ENCODE measurements around the gene LMNB1. TPM values are rescaled to one million over a fixed set of nuclear protein-coding genes. Genes with fewer than 3 reads are reported as not detected.
"Not testable (repeated sequence)": the region's sequence is repeated elsewhere in the genome, so short reads cannot be mapped to it uniquely, and the experiment has no call there.

LMNB1 gene
- total RNA-seq, 1 donor from 2014 or later: 3.1 TPM

- DNase-seq (ENCODE audit: low read depth): not testable (repeated sequence)
These were observed 76.8 kb downstream of the LMNB1 start for GRCh38 chr5:126853541-126854307.

DNA sequence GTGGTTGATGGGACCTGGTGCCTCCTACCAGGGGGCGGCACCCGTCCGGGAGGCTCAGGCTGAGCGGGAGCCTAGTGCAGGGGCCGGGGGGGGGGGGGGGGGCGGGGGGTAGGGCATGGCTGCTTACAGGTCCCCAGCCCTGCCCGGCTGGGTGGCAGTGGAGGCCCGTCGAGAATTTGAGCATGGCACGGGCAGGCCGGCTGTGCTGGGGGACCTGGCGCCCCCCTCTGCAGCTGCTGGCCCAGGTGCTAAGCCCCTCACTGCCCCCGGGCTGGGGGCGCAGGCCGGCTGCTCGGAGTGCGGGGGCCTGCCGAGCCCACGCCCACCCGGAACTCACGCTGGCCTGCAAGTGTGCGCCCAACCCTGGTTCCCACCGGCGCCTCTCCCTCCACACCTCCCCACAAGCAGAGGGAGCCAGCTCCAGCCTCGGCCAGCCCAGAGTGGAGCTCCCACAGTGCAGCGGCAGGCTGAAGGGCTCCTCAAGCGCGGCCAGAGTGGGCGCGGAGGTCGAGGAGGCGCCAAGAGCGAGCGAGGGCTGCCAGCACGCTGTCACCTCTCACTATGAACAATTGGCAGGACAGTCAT lies 77.7 kb downstream of the LMNB1 start:
- DNase-seq (ENCODE audit: low read depth): no peak

DNA sequence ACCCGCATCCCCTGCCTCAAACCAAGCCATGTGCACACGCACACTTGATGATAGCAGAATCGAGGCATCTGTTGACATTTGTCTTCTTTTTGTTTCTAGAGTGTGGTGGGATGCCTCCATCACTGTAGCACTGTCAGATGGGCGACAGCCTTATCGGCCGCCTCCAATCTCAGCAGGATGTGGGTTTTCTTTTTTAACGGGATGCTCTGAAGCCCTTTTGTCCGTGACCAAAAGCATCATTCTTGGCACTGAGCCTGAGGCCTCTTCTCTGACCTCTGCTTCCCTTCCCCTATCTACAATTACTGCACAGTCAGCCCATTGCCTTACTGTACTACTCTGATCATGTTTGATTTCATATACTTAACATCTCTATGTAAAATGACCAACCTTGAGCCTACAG lies 78.3 kb downstream of the LMNB1 start:
- no peak for DNase-seq (ENCODE audit: low read depth)

DNA sequence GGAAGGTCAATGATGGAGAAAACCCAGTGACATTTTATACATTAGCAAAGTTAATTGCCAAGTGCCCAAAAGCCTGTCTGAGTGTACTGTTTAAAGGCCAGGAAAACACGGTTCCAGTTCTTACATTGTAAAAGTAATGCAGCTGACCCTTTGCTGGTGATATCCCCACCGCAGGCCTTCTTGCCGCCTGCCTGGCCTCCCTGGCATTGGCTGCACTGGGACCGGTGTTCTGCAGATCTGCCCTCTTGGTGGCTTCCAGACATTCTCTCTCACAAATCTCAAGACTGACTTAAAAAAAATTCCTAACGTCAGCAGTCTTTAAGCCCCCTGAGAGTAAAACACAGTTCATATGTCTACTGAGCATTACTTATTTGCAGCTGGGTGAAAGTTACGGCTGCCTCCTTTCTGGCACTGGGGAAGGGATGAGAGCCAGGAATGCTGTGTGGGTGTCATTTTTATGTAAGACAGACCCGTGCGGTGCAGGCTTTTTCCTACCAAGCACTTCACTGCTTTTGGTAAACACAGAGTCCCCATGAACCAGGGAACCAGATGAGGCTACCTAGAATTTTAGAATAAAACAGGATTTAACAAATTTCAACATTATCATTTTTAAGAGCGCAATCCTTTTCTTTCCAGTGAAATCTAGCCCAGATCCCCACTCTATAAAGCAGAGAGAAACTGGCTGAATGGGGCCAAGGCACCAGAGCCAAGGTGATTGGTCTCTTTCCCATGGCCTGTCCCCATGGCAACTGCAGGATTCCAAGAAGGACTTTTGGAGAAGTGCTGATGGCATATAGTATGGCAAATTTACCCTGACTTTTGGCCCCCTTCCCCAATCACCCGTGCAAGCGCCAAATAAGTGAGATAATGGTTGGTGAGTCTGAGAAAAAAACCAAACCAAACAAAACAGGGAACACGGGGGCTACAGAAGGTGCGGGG lies 80.8 kb downstream of the LMNB1 start:
- DNase-seq (ENCODE audit: low read depth): no peak

DNA sequence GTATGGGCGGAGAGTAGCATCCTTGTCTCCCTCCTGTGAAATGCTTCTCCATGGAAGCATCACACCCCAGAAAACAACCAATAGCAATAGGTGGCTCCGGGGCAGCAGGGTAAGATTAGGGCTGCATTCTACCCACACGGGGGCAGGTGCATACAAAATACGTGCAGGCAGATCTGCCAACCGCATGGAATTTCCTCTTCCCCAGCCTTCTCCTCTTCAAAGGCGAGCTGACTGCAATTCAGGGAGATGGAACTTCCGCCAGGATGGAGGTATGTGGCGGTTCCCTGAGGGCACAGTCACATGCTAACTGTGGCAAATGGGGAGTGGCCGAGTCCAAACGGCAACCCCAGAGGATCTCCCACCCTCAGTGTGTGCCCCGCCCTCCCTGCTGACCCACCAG lies 81.5 kb downstream of the LMNB1 start:
- DNase-seq (ENCODE audit: low read depth): no peak

GRCh38 chr5:126863402-126863801 lies 86.5 kb downstream of the LMNB1 start:
- DNase-seq (ENCODE audit: low read depth): no peak

DNA sequence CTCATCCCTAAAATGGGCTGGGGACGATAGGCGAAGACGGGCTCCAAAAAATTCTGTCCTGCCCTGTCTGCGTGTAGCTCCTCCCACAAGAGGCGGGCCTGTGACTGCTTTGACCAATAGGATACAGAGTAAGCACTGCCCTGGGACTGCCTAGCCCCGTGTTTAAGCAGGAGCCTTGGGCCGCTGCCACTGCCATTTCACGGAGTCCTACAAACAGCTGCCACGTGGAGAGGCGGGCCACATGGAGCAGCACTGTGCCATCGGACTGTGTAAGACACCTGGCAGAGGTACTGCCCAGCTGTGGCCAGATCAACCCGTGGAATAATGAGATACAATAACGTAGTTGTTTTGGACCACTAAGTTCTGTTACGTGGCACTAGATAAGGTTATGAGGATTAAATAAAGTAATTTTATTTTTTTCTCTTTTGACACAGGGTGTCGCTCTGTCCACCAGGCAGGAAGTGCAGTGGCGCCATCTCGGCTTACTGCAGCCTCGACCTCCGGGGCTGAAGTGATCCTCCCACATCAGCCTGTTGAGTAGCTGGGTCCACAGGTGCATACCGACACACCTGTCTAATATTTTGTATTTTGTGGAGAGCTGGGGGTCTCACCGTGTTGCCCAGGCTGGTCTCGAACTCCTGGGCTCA lies 87.2 kb downstream of the LMNB1 start:
- DNase-seq (ENCODE audit: low read depth): no peak

- DNase-seq (ENCODE audit: low read depth): peak; percentile 56
These were observed 88.4 kb downstream of the LMNB1 start for GRCh38 chr5:126865299-126865698.

DNA sequence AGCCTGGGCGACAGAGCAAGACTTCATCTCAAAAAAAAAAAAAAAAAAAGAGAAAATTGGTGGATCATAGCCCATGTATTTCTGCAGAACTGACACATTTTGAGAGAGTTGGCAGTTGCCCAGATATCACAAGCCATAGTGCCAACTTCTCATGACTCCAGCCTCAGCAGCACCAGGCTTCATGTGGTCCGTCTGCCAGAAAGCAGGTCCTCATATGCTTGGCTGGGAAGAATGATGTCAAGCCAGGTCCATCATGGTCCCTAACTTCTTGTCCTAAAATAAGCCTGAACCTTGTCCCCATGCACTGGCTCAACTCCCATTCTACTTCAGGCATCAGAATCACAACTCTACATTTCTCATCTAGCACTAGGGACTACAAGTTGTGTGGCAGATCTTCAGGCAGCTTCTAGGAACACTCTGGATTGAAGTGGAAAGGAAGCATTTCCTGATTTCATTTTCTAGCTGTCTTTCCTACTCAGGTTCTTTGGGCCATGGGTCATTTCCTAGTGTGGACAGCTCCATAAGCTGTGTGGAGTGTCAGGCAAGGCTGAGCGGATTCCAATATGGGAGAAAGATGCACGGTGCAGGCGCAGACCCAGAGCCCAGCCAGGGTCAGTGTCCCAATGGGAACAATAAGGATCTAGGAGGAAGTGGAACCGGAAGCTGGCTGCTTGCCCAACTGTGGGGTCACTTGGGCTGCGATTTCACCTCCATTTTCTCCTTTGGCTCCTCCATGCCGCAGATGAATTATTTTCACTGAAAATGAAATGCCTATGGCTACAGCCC lies 90.1 kb downstream of the LMNB1 start:
- no peak for DNase-seq (ENCODE audit: low read depth)

DNA sequence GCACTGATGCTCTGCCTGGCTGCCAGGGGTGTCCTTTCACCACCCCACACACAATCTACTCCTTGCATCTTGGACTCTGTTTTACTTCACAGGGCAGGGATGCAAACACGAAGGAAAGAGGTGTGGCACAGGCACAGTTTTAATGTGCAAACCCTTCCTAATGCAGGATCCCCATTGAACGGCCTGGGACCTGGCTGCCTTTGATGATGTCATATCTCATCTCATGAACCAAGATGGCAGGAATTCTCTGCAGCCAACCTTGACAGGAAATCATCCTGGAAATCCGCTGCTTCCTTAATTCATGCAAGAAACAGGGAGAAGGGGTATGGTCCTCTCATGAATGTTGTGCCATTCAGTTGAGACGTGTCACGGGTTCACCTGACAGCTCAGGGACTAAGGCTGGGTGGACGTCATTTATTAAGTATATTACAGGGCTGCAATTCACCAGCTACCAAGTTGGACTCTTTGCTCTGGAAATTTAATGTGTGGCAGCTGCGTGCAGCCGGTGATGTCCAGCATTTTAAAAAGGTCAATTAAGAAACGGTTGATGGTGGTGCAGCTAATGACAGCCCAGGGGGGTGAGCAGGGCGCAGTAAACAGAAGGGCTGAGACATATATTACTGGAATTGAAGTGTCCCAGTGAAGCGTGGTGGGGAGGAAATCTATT lies 91.5 kb downstream of the LMNB1 start:
- no peak for DNase-seq (ENCODE audit: low read depth)

DNA sequence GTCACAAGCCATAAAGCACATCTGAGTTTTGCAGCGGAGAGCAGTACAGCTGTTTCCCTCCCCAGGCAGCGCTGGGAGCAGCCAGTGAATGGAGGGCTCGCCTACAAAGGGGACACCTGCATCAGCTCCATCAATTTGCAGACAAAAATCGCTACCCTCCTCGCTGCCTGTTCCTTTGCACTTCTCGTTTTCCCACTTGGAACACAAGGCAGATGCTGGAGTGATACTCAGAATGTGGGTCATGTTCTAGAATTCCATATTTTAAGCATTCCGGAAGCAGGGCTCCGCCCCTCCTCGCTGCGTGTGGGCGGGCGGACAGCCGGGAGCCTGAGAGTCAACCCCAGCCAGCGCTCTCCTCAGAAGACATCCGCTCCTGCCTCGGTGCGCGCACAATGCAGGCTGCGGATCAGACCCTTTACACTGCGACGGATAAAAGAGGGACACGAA lies 92.1 kb downstream of the LMNB1 start:
- DNase-seq (ENCODE audit: low read depth): no peak

DNA sequence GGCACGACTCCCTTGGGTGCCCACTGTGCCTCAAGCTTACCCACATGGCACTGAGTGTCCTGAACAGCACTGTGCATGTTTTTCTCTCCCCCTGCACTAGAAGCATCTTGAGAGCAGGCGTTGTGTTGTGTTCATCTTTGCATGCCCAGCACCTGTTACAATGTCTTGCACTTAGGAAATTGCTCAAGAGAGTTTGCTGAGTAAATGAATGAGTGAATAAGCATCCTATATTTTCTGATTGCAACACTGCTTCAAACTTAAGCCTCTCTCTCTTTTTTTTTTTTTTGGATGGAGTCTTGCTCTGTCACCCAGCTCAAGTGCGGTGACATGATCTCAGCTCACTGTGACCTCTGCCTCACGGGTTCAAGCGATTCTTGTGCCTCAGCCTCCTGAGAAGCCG lies 94.5 kb downstream of the LMNB1 start:
- DNase-seq (ENCODE audit: low read depth): no peak

DNA sequence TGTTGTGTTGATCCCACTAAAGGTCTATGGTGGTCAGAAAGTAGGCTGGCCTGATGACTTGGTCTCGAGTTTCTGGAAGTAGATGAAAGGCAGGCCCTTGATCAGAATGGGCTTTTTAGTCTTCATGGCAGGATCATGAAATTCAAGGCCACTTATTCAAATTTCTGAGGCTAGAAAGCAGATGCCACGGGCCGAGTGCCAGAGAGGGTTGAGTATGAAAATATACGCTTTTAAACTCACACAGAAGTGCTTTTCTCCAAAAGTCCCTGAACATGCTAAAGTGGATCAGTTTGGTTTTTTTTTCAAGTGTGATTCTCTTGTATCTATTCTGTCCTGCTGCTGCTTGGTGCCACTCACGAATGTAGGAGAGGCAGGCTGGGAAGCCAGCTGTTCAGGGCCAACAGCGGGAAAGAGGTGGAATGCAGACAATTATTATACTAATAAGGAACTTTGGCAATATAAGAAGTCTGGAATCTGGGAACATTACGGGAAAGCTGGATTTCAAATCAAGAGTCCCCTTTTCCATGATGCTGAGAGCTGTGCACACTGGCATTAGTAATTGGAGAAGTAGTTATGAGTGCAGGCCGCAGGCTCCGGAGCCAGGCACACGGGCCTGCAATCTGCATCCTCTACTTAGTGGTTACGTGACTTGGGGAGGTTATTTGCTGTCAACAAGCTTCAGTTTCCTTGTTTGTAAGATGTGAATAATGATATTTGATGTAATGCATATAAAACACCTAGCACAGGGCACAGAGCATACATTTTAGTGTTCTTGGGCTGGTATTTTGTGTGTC lies 95.8 kb downstream of the LMNB1 start:
- DNase-seq (ENCODE audit: low read depth): no peak

GRCh38 chr5:126875303-126875785 lies 98.4 kb downstream of the LMNB1 start:
- no peak for DNase-seq (ENCODE audit: low read depth)

DNA sequence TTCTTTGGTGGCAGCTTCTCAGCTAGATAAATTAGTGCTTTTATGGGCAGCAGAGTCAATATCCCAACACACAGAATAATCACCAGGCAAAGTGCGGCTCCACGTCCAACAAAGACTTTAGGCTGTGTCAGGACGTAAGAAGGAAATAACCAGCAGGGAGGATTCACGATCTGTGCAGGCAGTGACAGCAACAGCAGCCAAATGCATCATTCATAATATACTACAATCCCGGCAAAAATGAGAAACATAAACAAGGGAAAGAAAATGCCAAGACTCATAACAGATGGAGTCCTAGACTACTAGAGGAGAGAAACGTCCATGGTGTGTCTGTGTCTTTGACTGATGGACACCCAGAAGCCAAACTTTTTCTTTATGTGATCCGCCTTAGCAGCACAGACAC lies 100.7 kb downstream of the LMNB1 start:
- DNase-seq (ENCODE audit: low read depth): no peak

- no peak for DNase-seq (ENCODE audit: low read depth)
These were observed 101.1 kb downstream of the LMNB1 start for GRCh38 chr5:126878085-126878484.

DNA sequence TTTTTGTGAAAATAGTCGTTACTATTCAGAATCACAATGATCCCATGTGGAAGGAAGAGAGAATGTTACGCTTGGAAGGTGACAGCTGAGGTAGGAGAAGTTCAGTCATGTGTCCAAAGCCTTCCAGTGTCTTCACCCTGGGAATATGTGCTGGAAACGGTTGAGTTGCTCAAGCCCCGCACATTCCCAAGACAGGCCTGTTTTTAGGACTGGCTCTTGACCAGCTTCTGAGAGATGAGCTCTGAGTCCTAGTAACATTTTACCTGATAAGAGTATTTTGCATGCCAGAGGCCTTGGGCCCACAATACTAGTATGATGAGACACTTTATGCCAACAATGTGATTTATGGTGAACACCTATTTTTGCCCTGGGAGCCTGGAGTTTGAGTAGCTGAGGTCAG lies 101.7 kb downstream of the LMNB1 start:
- DNase-seq (ENCODE audit: low read depth): no peak

- DNase-seq (ENCODE audit: low read depth): no peak
These were observed 105.1 kb downstream of the LMNB1 start for GRCh38 chr5:126881821-126882600.
